ENCODE results near the gene FOXD1. TPM values are rescaled to one million over a fixed set of nuclear protein-coding genes. Genes with fewer than 3 reads are reported as not detected.
"Not testable (repeated sequence)": the region's sequence is repeated elsewhere in the genome, so short reads cannot be mapped to it uniquely, and the experiment has no call there.

FOXD1 gene
- total RNA-seq, 1 donor from 2014 or later: not detected

- Histone ChIP-seq H3K27ac (no peak overlapping the region), H2AFZ (replicated peaks) (no peak overlapping the region), H3F3A (ENCODE audit: low read depth) (no peaks in the 10 kb centered on the region), H3K79me2 (ENCODE audit: low read depth) (no peaks in the 10 kb centered on the region), H3K36me3 (no peaks in the 10 kb centered on the region), H3K4me2 (no peak overlapping the region), H3K4me1 (no peaks in the 10 kb centered on the region), H3K9ac (no peak overlapping the region), H3K4me3 (no peak overlapping the region), H3K9me3 (ENCODE audit: low read depth) (no peaks in the 10 kb centered on the region), H3K27me3 (no peaks in the 10 kb centered on the region), H4K20me1 (ENCODE audit: low read depth) (no peaks in the 10 kb centered on the region)
- no peaks in the 10 kb centered on the region for H3K9me3 Mint-ChIP-seq
- H3K27ac Mint-ChIP-seq: no peak overlapping the region
- TF ChIP-seq EZH2 (IDR thresholded peaks at IDR 0.05) (no peak), EZH2phosphoT487 (IDR thresholded peaks at IDR 0.05) (no peak), CTCF (IDR thresholded peaks at IDR 0.05) (no peak)
- no peak overlapping the region for H3K4me3 Mint-ChIP-seq
- no peak for DNase-seq (ENCODE audit: low spot score)
- H3K27me3 Mint-ChIP-seq (ENCODE audit: insufficient read depth, low read depth): peaks cover 4% of the 10 kb centered on the region
- H3K36me3 Mint-ChIP-seq: no peaks in the 10 kb centered on the region
- H3K4me1 Mint-ChIP-seq: no peaks in the 10 kb centered on the region
These were observed 15.6 kb upstream of the FOXD1 start for GRCh38 chr5:73464016-73464745.

- no peaks in the 10 kb centered on the region for H4K20me1 ChIP-seq (ENCODE audit: low read depth)
- no peak overlapping the region for H3K27ac ChIP-seq
- no peaks in the 10 kb centered on the region for H3K27me3 ChIP-seq
- Mint-ChIP-seq H3K27me3 (ENCODE audit: insufficient read depth, low read depth) (peaks cover 7% of the 10 kb centered on the region), H3K27ac (no peak overlapping the region), H3K36me3 (no peaks in the 10 kb centered on the region), H3K9me3 (no peaks in the 10 kb centered on the region), H3K4me1 (no peaks in the 10 kb centered on the region), H3K4me3 (no peak overlapping the region)
- no peaks in the 10 kb centered on the region for H3K4me1 ChIP-seq
- H3K79me2 ChIP-seq (ENCODE audit: low read depth): no peaks in the 10 kb centered on the region
- H2AFZ ChIP-seq (replicated peaks): no peak overlapping the region
- no peak for TF ChIP-seq CTCF (IDR thresholded peaks at IDR 0.05)
- no peak for TF ChIP-seq EZH2 (IDR thresholded peaks at IDR 0.05)
- TF ChIP-seq EZH2phosphoT487 (IDR thresholded peaks at IDR 0.05): no peak
- no peak overlapping the region for H3K4me3 ChIP-seq
- no peak for DNase-seq (ENCODE audit: low spot score)
- no peaks in the 10 kb centered on the region for H3K36me3 ChIP-seq
- no peak overlapping the region for H3K9ac ChIP-seq
- no peak overlapping the region for H3K4me2 ChIP-seq
- no peaks in the 10 kb centered on the region for H3K9me3 ChIP-seq (ENCODE audit: low read depth)
- H3F3A ChIP-seq (ENCODE audit: low read depth): no peaks in the 10 kb centered on the region
These were observed 11.6 kb upstream of the FOXD1 start for GRCh38 chr5:73460133-73460532.

- H3K27me3 ChIP-seq: peaks cover under 1% of the 10 kb centered on the region
- no peak overlapping the region for H3K27ac Mint-ChIP-seq
- H3K79me2 ChIP-seq (ENCODE audit: low read depth): no peaks in the 10 kb centered on the region
- H3K4me2 ChIP-seq: no peak overlapping the region
- TF ChIP-seq EZH2 (IDR thresholded peaks at IDR 0.05) (no peak), CTCF (IDR thresholded peaks at IDR 0.05) (no peak), EZH2phosphoT487 (IDR thresholded peaks at IDR 0.05) (no peak)
- H3F3A ChIP-seq (ENCODE audit: low read depth): no peaks in the 10 kb centered on the region
- no peak overlapping the region for H3K4me3 Mint-ChIP-seq
- no peaks in the 10 kb centered on the region for H3K4me1 Mint-ChIP-seq
- H3K4me3 ChIP-seq: no peak overlapping the region
- H3K36me3 ChIP-seq: no peaks in the 10 kb centered on the region
- no peak for DNase-seq (ENCODE audit: low spot score)
- H3K36me3 Mint-ChIP-seq: no peaks in the 10 kb centered on the region
- no peaks in the 10 kb centered on the region for H3K9me3 ChIP-seq (ENCODE audit: low read depth)
- no peak overlapping the region for H2AFZ ChIP-seq (replicated peaks)
- H3K27ac ChIP-seq: no peak overlapping the region
- no peaks in the 10 kb centered on the region for H3K9me3 Mint-ChIP-seq
- no peaks in the 10 kb centered on the region for H3K4me1 ChIP-seq
- no peaks in the 10 kb centered on the region for H4K20me1 ChIP-seq (ENCODE audit: low read depth)
- H3K27me3 Mint-ChIP-seq (ENCODE audit: insufficient read depth, low read depth): peaks cover 4% of the 10 kb centered on the region
- no peak overlapping the region for H3K9ac ChIP-seq
These were observed 10.8 kb upstream of the FOXD1 start for GRCh38 chr5:73459366-73459765.

GRCh38 chr5:73456462-73456861 lies 7.9 kb upstream of the FOXD1 start:
- not testable (repeated sequence) for H3F3A ChIP-seq (ENCODE audit: low read depth); H3K4me1 ChIP-seq; DNase-seq (ENCODE audit: low spot score); H4K20me1 ChIP-seq (ENCODE audit: low read depth); H3K9me3 ChIP-seq (ENCODE audit: low read depth); H3K36me3 Mint-ChIP-seq; H3K9ac ChIP-seq; H3K27ac ChIP-seq; H3K36me3 ChIP-seq; H2AFZ ChIP-seq (replicated peaks); H3K4me3 ChIP-seq; H3K9me3 Mint-ChIP-seq; H3K79me2 ChIP-seq (ENCODE audit: low read depth); H3K4me3 Mint-ChIP-seq; H3K4me2 ChIP-seq; H3K27ac Mint-ChIP-seq; H3K4me1 Mint-ChIP-seq
- peaks cover 30% of the 10 kb centered on the region for H3K27me3 ChIP-seq
- H3K27me3 Mint-ChIP-seq (ENCODE audit: insufficient read depth, low read depth): peaks cover 25% of the 10 kb centered on the region

Data from neural progenitor cell (in vitro differentiated cells).